GM18511 (cell line): ENCODE results near the gene ULBP3.

Source experiments
- ATAC-seq: cut with Tn5 transposase; IDR thresholded peaks from one replicate; pipeline ENCODE4 v1.9.1; 2021; ENCODE audit warnings: mild to moderate bottlenecking, moderate library complexity; ENCODE audit not compliant: unreplicated experiment

The ULBP3 gene

DNA sequence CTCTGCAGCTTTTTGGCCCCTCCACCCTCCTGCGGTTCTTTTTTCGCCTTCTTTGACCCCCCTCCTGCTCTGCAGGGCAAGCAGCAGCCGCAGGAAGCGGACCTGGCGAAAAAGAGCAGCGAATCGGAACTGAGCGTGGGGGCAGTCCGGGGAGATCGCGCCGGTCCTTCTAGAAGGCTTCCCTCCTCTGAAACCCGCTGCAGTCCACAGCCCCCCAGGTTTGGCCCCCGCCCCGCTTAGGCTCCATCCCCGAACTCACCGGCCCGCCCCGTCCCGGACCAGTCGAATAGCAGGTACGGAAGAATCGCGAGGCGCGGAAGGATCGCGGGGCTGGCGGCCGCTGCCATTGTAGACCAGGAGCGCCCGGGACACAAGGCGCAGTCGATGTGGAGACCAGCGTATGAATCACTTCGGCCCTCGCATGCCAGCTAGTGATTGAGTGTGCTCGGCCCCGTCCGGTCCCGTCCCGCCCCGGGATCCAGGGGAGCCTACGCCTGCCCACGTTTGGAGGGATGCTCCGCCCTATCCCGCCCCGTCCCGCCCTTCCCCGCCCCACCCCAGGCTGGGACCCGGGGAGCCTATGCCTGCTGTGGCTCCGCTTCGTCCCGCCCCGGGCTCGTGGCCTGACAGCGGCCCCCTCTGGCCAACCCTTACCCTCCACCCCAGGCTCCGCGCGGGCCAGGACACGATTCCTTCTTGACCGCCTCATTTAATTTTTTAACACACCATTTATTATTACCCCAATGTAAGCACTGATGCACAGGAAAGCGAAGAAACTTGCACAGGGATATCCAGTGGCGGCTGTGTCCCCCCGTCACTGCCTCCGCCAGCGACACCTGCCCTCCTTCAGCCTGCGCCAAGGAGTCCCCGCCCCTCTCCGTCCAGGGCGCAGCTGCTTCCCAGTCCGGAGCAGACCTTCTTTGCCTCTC lies at the start of gene ULBP3:
ULBP3 (minus strand) TSS at position 402 of the 929 bp plus-strand sequence; CDS start at position 347, 55 bp downstream.
- peak; percentile 88 for ATAC-seq

DNA sequence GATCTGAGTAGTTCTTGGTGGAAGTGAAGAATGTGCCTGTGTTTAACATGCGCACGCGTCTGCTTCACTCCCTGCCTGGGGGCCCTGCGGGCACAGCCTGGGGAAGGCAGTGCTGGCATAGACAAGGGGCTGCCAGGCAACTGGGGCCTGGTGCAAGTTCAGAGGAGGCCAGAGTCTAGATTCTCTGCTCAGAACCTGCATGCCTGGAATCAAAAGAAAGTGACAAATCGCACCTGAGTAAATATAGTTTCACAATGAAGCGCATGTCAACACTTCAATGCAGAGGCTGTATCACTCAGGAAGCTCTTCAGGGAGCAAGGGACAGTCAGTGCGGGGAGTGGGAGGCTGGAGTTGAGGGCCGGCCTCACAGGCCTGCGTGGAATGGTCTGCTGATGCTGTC lies 49.7 kb upstream of the ULBP3 start:
- ATAC-seq = no peak

DNA sequence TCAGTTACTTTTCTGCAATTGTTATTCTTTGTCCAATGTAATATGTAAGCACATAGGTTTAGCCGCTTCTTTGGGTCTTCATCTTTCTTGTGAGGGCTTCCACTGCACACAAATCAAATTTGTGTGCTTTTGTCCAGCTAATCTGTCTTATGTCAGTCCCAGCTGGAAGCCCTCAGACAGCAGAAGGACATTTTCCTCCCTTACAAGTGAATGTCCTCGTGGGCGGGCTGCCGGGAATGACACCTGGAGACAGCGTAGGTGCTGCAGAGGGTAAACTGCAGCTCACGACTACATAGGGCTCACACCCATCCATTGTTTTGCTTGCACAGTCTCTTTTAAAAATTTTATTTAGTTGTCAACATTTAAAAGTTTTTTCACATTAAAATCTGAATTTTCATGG lies 49.3 kb upstream of the ULBP3 start:
- ATAC-seq = no peak

DNA sequence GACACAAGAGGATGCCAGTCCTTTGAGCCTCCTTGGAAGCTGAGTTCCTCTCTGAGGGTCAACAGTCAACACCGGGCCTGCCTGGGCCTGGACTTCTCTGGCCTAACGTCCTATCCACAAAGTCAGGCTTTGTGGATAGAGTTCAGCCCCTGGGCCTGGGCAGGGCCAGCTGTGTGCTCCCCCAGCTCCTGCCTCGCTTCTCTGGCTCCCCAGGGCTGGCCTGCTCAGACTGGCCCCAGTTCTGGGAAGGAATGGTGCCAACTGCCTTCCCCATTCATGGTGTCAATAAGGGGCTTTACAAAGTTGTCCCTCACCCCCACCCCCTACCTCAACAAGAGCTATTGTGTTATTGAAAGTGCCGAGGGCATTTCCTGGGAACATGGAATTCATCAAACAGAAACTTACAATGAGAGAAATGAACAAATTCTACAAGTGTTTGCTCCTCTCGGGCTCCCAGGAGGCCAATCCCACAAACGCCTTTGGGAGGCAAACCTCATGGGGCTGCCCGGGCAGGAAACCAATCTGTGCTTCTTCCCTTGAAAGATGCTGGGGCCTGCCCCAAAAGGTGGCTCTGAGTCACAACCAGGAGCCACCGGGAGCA lies 47.4 kb upstream of the ULBP3 start:
- no peak for ATAC-seq

DNA sequence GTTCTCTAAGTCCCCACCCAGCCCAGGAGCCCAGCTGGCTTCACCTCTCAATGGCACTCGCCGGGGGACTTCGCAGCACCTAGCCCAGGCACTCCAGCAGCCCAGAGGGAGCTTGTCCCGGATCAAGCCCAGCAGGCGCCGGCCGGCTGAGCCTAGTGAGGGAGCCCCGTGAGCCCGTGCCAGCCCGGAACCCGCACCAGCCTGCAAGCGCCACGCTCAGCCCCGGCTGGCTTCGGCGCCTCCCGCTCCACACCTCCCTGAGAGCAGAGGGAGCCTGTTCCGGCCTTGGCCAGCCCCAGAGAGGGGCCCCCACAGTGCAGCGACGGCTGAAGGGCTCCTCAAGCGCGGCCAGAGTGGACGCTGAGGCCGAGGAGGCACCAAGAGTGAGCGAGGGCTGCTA lies 46.8 kb upstream of the ULBP3 start:
- ATAC-seq = no peak

DNA sequence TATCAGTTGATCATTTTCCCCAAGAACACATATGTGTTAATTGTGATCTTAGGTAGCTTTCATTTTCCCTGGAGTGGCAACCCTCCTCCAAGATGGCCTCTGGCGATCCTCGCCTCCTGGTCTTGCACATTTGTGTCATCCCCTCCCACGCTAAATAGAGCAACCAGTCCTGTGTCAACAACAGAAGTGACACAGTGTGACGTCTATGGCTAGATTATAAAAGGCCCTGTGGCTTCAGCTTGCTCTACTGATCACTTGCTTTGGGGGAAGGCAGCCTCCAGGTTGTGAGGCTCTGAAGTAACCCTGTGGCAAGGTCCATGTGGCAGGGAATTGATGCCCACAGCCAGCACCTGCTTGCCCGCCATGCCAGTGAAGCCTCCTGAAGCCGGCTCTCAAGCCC lies 43.3 kb upstream of the ULBP3 start:
- ATAC-seq = no peak

DNA sequence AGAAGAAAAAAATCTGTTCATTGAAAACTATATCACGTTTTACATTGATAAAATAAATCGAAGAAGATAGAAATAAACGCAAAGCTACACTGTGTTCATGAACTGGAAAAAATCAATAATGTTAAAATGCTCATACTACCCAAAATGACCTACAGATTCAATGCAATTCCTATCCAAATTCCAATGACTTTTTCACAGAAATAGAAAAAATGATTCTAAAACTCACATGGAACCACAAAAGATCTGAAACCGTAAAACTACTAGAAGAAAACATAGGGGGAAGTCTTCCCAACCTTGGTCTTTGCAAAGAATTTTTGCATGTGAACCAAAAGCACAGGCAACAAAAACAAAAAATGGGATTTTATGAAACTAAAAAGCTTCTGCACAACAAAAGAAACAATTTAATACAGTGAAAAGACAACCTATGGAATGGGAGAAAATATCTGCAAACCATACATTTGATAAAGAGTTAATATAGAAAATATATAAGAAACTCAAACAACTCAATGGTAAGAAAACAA lies 33.9 kb upstream of the ULBP3 start:
- no peak for ATAC-seq

DNA sequence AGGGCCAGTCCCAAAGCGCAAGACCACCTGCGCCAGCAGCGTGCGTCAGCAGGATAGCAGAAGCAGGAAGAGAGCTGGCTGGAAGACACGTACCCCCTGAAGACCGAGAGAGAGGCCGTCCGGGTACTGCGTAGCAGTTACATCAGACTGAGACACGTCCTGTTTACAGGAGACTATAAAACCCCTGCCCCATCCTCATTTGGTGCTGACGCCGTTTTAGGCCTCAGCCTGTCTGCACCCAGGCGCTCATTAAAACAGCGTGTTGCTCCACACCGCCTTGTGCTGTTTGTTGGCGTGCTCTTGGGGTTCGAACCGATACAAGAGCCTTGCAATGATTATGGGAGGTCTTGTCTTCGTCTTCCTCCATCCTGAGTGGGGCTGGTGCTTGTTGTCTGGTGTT lies 31.8 kb upstream of the ULBP3 start:
- no peak for ATAC-seq

DNA sequence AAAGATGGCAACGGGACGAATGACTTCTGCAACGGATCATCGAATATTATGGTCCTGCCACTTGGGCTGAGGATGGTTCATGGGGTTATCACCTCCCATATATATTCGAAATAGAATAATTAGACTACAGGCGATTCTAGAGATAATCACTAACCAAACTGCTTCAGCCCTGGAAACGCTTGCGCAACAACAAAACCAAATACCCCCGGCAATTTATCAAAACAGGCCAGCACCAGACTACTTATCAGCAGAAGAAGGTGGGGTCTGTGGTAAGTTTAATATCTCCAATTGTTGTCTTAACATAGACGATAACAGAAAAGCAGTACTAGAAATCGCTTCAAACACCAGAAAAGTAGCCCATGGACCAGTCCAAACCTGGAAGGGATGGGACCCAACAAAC lies 31.0 kb upstream of the ULBP3 start:
- ATAC-seq = no peak

DNA sequence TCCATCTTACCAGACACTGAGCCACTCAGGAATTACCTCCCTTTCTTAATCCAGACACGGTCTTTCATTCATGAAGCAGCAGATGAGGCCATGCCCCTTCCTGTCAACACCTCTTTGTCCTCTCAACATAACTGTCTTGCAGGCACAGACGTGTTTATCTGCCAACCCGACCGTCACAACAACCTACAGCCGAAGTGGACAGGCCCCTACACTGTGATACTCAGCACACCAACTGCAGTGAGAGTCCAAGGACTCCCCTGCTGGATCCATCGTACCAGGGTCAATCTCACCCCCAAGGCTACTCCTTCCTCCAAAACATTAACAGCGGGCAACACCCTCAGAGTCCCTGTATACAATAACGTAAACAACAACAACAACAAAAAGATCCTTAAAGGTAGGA lies 30.6 kb upstream of the ULBP3 start:
- ATAC-seq = no peak

DNA sequence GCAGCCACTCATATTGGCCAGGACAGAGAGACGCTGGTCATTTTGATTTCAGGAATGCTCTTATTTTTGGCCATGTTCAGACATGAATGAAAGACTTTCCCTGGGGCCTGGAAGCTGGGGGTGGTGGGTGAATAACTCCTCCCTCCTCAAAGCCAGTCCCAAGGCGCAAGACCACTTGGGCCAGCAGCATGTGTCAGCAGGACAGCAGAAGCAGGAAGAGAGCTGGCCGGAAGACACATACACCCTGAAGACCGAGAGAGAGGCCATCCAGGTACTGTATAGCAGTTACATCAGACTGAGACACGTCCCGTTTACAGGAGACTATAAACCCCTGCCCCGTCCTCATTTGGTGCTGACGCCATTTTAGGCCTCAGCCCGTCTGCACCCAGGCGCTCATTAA lies 29.2 kb upstream of the ULBP3 start:
- no peak for ATAC-seq

DNA sequence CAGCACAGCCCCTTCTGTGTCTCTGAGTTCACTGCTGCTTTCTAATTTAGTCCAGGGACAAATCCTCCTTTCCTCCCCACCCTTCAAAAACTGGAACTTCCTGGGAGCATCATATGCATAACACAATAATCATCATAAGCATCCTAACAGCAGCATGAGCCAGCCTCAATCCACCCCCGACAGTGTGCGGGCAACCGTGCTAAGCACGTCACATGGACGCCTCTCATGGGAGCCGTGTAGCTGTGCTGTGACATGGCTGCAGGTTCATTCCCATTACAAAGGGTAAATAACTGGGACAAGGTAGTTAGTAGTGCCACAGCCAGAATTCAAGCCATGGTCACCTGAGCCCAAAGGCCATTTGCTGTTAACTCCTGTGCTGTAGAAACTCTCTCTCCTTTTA lies 24.5 kb upstream of the ULBP3 start:
- no peak for ATAC-seq

DNA sequence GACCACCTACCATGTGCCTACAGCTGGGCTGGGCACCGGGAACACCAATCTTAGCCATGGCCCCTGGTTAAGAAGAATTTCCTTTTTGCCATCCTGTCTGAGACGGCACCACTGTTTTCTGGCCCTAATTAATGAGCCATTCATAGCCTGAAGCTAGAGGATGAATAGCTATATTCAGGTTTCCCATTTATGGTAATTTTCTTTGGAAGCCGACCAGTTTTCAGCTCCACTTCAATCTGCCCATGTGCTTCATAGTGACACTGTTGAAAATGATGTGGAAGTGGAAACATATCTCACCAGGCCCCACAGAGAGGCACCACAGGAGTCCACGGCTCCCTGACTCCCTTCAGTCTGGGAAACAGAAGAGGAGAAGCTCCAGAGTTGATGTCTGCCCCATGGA lies 22.6 kb upstream of the ULBP3 start:
- ATAC-seq = no peak

DNA sequence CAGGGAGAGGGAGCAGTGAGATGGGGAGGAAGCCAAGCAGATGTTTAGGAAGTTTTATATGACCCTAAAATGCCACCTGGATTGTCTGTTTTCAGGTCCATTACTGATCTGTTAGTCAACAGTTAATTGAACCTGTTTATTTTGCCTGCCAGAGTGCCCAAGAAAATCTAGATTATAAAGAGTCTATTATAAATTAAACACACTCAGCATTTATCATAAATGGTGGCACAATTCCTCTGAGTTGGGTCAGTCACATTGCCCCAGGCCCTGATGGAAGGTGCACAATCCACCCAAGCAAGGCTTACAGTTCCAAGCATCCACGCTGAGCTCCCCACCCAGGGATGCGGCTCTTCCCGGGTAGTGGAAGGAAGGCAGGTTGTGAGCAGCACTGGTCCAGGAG lies 21.4 kb upstream of the ULBP3 start:
- no peak for ATAC-seq

DNA sequence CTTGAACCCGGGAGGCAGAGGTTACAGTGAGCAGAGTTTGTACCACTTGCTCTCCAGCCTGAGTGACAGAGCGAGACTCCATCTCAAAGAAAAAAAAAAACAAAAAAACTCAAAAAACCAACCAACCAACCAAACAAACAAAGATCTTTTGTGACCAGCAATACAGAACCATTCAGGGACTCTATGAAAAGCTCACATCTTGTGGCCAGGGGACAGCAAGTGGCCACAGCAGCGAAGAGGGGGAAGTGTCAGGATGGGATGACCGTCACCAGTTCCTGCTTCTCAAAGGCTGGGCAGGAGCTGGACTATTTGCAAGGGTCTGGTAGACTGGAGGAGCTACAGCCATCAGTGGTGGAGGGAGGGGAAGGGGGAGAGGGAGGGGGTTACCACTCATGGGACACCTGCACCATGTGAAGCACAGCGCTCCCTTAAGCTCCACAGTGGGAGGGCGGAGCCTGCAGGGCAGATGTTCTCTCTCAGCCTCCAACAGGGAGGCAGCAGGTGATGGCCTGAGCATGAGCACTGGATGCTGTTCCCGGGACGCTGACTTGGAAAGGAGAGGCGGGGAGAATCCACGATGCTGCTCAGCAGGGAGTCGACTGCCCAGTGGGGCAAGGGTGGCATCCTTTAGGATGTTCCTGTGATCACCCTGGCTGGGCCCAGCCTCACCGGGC lies 19.7 kb upstream of the ULBP3 start:
- ATAC-seq = no peak

DNA sequence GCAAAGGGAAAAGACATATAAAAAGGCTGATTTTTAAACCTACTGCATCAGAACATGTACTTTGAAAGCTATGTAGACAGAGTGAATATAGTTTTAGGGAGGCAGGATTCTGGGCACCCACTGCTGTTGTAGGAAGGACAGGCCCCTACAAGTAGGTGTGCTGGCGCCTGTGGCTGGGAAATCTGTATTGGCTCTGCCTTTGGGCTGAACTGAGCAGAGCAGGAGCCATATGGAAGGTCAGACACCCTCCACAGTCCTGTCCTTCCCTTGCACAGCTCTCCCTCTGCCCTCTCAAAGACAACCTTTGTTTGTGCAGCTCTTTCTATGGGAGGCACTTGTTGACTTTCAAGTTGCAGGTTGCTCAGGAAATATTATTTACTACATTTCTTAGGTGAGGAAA lies 18.4 kb upstream of the ULBP3 start:
- no peak for ATAC-seq

DNA sequence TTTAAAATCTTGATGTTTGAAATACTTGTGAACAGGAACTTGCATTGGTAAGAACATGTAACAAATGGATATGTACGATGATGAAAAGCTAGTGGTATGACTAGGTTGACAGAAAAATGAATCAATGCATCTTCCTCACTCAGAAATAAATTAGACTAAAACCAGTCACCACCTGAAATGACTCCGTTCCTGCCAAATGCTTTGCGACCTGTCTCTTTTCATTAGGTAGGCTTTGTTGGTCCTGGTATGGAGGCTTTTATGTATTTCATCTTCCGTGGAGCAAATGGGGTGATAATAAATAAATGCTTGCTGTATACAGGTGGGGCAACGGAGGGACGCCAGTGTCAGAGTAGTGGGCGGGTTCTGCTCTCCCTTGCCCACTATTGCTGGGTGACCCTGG lies 17.1 kb upstream of the ULBP3 start:
- no peak for ATAC-seq

DNA sequence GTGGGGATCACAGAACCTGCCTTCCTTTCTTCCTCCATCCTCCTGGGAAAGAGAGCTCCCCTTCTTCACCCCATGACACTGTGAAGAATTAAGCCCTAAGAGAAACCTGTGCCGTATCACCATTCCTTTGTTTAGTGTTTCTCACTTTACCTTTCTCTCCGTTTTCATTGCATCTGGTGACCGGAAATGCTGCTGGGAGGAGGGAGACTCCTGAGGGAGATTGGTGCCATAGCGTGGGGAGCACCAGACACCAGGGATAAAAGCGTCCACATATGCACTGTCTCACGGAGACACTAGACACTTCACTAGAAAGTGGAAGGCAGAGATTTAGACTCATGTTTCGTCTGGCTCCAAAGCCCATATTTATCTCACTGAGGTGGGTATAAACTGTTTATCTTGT lies 15.5 kb upstream of the ULBP3 start:
- ATAC-seq = no peak

DNA sequence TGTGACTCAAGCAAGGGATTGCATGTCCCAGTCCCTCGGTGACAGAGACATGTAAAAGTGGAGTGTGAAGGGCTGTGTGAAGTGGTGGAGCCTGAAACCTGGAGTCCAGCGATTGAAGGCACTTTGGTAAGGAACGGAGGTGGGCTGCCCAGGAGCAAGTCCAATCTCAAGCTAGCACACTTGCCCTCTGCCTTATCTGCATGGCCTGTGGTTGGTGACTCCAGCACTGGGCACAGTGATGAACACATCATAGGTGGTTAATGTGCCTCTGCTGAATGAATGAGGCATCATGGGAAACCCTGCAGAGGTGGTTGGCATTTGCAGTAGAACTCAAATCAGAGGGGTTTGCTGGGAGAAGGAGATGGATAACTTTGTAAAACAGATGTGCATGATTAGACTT lies 14.9 kb upstream of the ULBP3 start:
- ATAC-seq = no peak

DNA sequence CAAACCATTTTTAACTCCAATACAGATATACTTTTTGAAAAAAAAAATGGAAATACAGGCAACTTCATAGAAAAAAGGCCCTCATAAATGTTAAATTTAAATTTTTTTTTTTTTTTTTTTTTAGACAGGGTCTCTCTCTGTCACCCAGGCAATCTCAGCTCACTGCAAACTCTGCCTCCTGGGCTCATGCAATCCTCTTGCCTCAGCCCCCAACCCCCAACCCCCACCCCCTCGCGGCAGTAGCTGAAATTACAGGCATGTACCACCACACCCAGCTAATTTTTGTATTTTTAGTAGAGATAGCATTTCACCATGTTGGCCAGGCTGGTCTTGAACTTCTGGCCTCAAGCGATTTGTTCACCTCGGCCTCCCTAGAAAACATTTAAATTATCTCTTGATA lies 12.8 kb upstream of the ULBP3 start:
- ATAC-seq = no peak

DNA sequence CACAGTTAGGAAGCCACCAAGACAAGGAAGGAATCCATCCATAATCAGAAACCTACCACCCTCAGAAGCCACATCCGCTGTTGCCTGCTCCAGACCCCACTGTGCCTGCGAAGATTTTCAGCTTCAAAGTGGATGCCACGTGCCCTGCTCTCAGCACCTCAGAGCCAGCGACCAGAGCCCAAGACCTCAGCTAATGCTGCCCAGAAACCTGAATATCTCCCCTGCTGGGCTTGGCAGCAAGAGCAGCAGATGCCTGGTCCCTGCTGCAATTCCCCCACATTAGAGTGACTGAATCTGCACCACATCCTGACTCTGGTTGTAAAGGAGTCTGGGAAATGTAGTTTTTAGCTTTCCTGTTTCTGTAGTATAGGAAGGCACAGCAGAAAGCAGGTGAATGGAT lies 10.7 kb upstream of the ULBP3 start:
- no peak for ATAC-seq

DNA sequence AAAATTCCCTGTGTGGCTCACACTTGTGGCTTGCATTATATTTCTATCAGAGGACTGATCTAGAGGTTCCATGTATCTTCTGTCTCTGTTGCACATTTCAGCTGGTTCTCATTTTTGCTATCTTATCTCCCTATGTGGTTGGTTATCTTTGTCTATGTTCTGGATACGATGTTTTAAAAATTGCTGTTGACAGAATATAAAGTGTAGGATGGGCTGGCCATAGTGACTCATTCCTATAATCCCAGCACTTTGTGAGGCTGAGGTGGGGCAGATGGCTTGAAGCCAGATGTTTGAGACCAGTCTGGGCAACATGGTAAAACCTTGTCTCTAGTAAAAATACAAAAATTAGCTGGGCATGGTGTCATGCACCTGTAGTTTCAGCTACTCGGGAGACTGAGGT lies 9.9 kb upstream of the ULBP3 start:
- no peak for ATAC-seq
